Endothelial cell of umbilical vein (primary cell): ENCODE data around the gene DHDH. TPM values are rescaled to one million over a fixed set of nuclear protein-coding genes. Genes with fewer than 3 reads are reported as not detected.

Experiments
- BruUV-seq: library from RNA; stranded (reverse); fragments of 400-500 nt; replicated peaks from 2 replicates; lab custom pipeline; 2021; lab: Mats Ljungman, UMichigan
- CTCF ChIA-PET: fragments of 300-600, 350-600 bp; sonication (Branson Sonifier 250); formaldehyde crosslinking; loops from one replicate; lab custom pipeline; 2021; ENCODE audit warnings: antibody characterized with exemption, inconsistent platforms; lab: Charles Lee
- POLR2A ChIA-PET: fragments of 300-600, 350-600 bp; sonication (Branson Sonifier 250); formaldehyde crosslinking; loops from one replicate; lab custom pipeline; 2021; ENCODE audit warnings: antibody characterized with exemption, inconsistent platforms; lab: Charles Lee
- DNase-seq: peaks from one replicate; pipeline ENCODE4 v3.0.0-alpha.2; 2011; ENCODE audit warnings: low read depth, low spot score
- FAIRE-seq: peaks from 2 replicates; lab custom pipeline; 2011; peaks lifted over from hg19 to GRCh38; lab: Jason Lieb, UNC
- H2AFZ ChIP-seq: 2 replicates; pipeline ENCODE4 v1.6.0; 2012; ENCODE audit warnings: low read depth, low read length, control low read depth, inconsistent platforms
- H3K27ac ChIP-seq: 2 replicates; pipeline ENCODE4 v1.5.1; 2011; ENCODE audit warnings: low read depth, mild to moderate bottlenecking, control low read depth, low read length, moderate library complexity; ENCODE audit not compliant: insufficient read depth
- H3K27me3 ChIP-seq, 2 experiments: 2 replicates each; pipeline versions ENCODE4 v1.6.0 to v1.6.1; 2011; ENCODE audit warnings: low read length in 2 of 2, mixed read lengths in 1 of 2; ENCODE audit not compliant: control insufficient read depth in 2 of 2, insufficient read depth in 2 of 2
- H3K36me3 ChIP-seq, 2 experiments: 2 replicates in 1 of 2; 3 replicates in 1 of 2; pipeline ENCODE4 v1.5.1; 2011; ENCODE audit warnings: low read length in 2 of 2, mild to moderate bottlenecking in 1 of 2, moderate library complexity in 1 of 2; ENCODE audit not compliant: control insufficient read depth in 2 of 2, insufficient read depth in 2 of 2; ENCODE audit errors: extremely low read depth in 1 of 2
- H3K4me1 ChIP-seq: 3 replicates; pipeline ENCODE4 v1.5.1; 2011; ENCODE audit warnings: mild to moderate bottlenecking, low read length; ENCODE audit not compliant: control insufficient read depth, insufficient read depth; ENCODE audit errors: extremely low read depth
- H3K4me2 ChIP-seq: 2 replicates; pipeline ENCODE4 v1.6.1; 2011; ENCODE audit warnings: low read length, control low read depth, mixed read lengths; ENCODE audit not compliant: insufficient read depth
- H3K4me3 ChIP-seq, 3 experiments: fragments of 200-600 bp in 1 of 3; sonication (generic), shearing (Covaris generic) in 1 of 3; replicated peaks in 1 of 3; 2 replicates each; pipeline ENCODE4 v1.5.1; 2011 to 2016; ENCODE audit warnings: control low read depth in 3 of 3, low read length in 3 of 3, mild to moderate bottlenecking in 2 of 3, inconsistent platforms in 1 of 3, low read depth in 1 of 3, moderate library complexity in 1 of 3; ENCODE audit not compliant: insufficient read depth in 1 of 3
- H3K79me2 ChIP-seq: 2 replicates; pipeline ENCODE4 v1.6.0; 2012; ENCODE audit warnings: low read length, inconsistent platforms; ENCODE audit not compliant: control insufficient read depth, insufficient read depth
- H3K9ac ChIP-seq: replicated peaks from 2 replicates; pipeline ENCODE3; 2011; ENCODE audit warnings: low read length, control low read depth; ENCODE audit not compliant: insufficient read depth; ENCODE audit errors: extremely low read depth
- H3K9me1 ChIP-seq: replicated peaks from 3 replicates; pipeline ENCODE4 v1.6.0; 2011; ENCODE audit warnings: mild to moderate bottlenecking, low read length; ENCODE audit not compliant: control insufficient read depth, insufficient read depth; ENCODE audit errors: extremely low read depth
- H3K9me3 ChIP-seq: replicated peaks from 2 replicates; pipeline ENCODE4 v1.5.1; 2012; ENCODE audit warnings: low read length, inconsistent platforms; ENCODE audit not compliant: control insufficient read depth, insufficient read depth
- H4K20me1 ChIP-seq: replicated peaks from 2 replicates; pipeline ENCODE3; 2011; ENCODE audit warnings: mild to moderate bottlenecking, low read length; ENCODE audit not compliant: control insufficient read depth, insufficient read depth; ENCODE audit errors: extremely low read depth
- FOS ChIP-seq: IDR thresholded peaks from 2 replicates; pipeline ENCODE4 v1.6.1; 2011; ENCODE audit warnings: mild to moderate bottlenecking, low read length, moderate library complexity, borderline replicate concordance; ENCODE audit not compliant: insufficient read depth
- GATA2 ChIP-seq: IDR thresholded peaks from 2 replicates; pipeline ENCODE4 v1.7.0; 2011; ENCODE audit warnings: low read depth, mild to moderate bottlenecking, moderate library complexity, mixed read lengths, low read length; ENCODE audit not compliant: insufficient read length, insufficient read depth
- JUN ChIP-seq: IDR thresholded peaks from 2 replicates; pipeline ENCODE4 v1.6.1; 2011; ENCODE audit warnings: borderline replicate concordance, low read depth; ENCODE audit not compliant: insufficient read length, insufficient read depth
- MAX ChIP-seq: IDR thresholded peaks from 2 replicates; pipeline ENCODE4 v1.6.1; 2011; ENCODE audit not compliant: insufficient read depth, insufficient read length
- POLR2AphosphoS5 ChIP-seq: IDR thresholded peaks from 2 replicates; pipeline ENCODE4 v1.6.1; 2012; ENCODE audit warnings: low read depth, mild to moderate bottlenecking, control low read depth, low read length, moderate library complexity; ENCODE audit not compliant: insufficient read depth
- dilution Hi-C: fragments of 300-500 bp; cut with MboI; formaldehyde crosslinking; loops from one replicate; pipeline ENCODE4 v1.15.0; 2019; ENCODE audit warnings: low sequenced_read_pairs; ENCODE audit not compliant: extremely low pct_ligation_motif_present
- intact Hi-C: fragments of 100-400 bp; cut with micrococcal nuclease; formaldehyde crosslinking; loops from one replicate; pipeline ENCODE4 v1.10.0; 2022
- polyA plus RNA-seq, 4 experiments: library from polyadenylated mRNA; depleted of rRNA in 3 of 4; stranded (reverse) in 3 of 4; unstranded in 1 of 4; fragments of >200 nt; gene quantifications; 2 replicates each; pipeline versions ENCODE4 v1.2.1 to v1.2.3, GENCODE V29; 2011 to 2012; ENCODE audit warnings: missing spikeins in 1 of 4
- total RNA-seq: library from RNA; stranded (reverse); gene quantifications from 2 replicates; pipeline ENCODE4 v1.2.3, GENCODE V29; 2021
- TF ChIP-seq, protein P1 (sequence below), 2 donors: IDR thresholded peaks; 1 replicate in 1 of 2; 2 replicates in 1 of 2; pipeline ENCODE4 v1.5.1; 2011; ENCODE audit warnings: low read length in 2 of 2, mild to moderate bottlenecking in 2 of 2, moderate library complexity in 2 of 2, control low read depth in 1 of 2, inconsistent platforms in 1 of 2, low read depth in 1 of 2; ENCODE audit not compliant: insufficient read depth in 1 of 2; ENCODE audit errors: extremely low read depth in 1 of 2

The DHDH gene
- total and polyA plus RNA-seq, 2 donors (not counting 3 experiments of a cell fraction or from before 2014, with no cell fraction given): not detected

DNA sequence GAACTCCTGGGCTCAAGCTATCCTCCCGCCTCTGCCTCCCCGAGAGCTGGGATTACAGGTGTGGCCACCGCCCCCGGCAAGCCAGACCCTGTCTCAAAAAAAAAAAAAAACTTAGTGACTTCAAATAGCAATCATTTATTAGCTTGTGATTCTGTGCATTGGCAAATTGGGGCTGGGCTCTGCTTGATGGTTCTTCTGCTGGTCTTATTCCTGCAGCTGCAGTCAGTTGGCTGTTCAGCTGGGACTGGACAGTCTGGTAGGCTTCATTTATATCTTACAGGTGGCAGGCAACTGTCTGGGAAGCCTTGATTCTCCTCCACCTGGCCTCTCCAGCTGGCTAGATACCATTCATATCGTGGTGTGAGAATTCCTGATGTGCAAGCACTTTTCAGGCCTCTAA, 7.4 kb downstream of the DHDH start:
- Histone ChIP-seq H3K4me2 (no peak overlapping the region), H3K9me3 (no peaks in the 10 kb centered on the region), H3K4me3 (no peak overlapping the region), H3K4me1 (no peaks in the 10 kb centered on the region), H3K27me3 (no peaks in the 10 kb centered on the region), H3K27ac (no peak overlapping the region), H2AFZ (no peak overlapping the region), H3K9ac (no peak overlapping the region), H3K36me3 (no peaks in the 10 kb centered on the region), H3K79me2 (no peaks in the 10 kb centered on the region), H4K20me1 (no peaks in the 10 kb centered on the region), H3K9me1 (no peaks in the 10 kb centered on the region)
- FAIRE-seq (no peak), DNase-seq (no peak)
- dilution Hi-C loops (no loop called here), intact Hi-C loops (no loop called here)
- CTCF ChIA-PET: interaction anchor here (0.9 to 1.7 kb wide), 2 partner anchors 8 to 30 kb away, joined by 3 to 5 read pairs; no protein-coding TSS in a partner anchor
- TF ChIP-seq FOS (no peak), POLR2AphosphoS5 (no peak), GATA2 (no peak), JUN (no peak), MAX (no peak)
- TF ChIP-seq, protein P1, sequence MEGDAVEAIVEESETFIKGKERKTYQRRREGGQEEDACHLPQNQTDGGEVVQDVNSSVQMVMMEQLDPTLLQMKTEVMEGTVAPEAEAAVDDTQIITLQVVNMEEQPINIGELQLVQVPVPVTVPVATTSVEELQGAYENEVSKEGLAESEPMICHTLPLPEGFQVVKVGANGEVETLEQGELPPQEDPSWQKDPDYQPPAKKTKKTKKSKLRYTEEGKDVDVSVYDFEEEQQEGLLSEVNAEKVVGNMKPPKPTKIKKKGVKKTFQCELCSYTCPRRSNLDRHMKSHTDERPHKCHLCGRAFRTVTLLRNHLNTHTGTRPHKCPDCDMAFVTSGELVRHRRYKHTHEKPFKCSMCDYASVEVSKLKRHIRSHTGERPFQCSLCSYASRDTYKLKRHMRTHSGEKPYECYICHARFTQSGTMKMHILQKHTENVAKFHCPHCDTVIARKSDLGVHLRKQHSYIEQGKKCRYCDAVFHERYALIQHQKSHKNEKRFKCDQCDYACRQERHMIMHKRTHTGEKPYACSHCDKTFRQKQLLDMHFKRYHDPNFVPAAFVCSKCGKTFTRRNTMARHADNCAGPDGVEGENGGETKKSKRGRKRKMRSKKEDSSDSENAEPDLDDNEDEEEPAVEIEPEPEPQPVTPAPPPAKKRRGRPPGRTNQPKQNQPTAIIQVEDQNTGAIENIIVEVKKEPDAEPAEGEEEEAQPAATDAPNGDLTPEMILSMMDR (IDR thresholded peaks at IDR 0.05; ENCODE audit: extremely low read depth in 1 of 2, insufficient read depth in 1 of 2, low read depth in 1 of 2, low read length in 2 of 2): no peak
- no TSS peak for BruUV-seq
- POLR2A ChIA-PET: no interaction called here
